ENCODE results near the gene RHEB. TPM values are rescaled to one million over a fixed set of nuclear protein-coding genes. Genes with fewer than 3 reads are reported as not detected.

The RHEB gene
- total and polyA plus RNA-seq, 2 donors (not counting 3 experiments of a cell fraction or from before 2014, with no cell fraction given), result 59.4 to 108 TPM

DNA sequence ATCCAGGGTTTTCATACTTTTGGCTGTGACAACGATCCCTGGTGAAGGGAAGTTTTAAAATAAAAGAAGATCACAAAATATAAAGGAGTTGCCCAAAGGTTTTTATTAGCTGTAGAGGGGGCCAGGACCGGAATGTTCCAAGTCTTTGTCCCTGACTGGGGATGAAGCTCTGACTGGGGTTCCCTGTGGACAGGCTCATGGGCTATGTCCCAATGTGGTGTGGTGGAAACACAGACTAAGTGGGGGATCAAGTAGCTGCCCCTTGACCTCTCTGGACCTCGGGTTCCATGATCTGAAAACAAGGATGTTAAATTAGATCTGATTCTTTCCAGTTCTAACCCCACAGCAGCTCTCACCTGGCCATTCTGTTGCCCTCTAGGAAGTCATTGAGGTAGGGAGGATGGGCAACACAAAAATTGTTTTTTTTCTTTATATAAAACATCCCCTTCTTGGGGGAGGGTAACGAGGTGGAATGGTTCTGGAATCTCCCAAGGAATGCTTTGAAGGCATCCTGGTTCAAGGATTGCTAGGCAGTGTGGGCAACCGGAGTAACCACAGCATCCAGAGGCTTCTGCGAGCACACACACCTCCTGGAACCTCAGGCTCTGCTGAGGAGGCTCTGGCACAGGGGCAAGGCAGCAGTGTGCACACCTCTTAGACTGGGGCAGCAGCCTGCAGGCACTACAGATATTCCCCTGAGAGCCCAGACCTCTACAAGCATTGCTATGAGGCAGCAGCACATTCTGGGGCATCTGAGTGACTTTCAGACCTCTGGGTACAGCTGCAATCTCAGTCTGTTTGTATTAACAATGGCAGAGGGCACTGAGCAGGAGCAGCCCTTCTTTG lies 58.4 kb downstream of the RHEB start:
- ChIA-PET CTCF (interaction anchor here (0.8 to 3.1 kb wide), 7 partner anchors 10 to 297 kb away, joined by 3 to 38 read pairs (median 4); partner anchors contain the start of gene RHEB), POLR2A (interaction anchor here (1.5 kb wide), 1 partner anchor 13 kb away, joined by 6 read pairs; no protein-coding TSS in a partner anchor)
- dilution Hi-C loops (cut with MboI; ENCODE audit: extremely low pct_ligation_motif_present, low sequenced_read_pairs), result no loop called here
- peaks cover 5 to 12% of the 10 kb centered on the region in 2 experiments for H3K36me3 ChIP-seq (ENCODE audit: control insufficient read depth in 2 of 2, extremely low read depth in 1 of 2, insufficient read depth in 2 of 2, low read length in 2 of 2)
- no peak overlapping the region for H3K9ac ChIP-seq (replicated peaks; ENCODE audit: extremely low read depth, insufficient read depth, low read length)
- H3K27ac ChIP-seq (ENCODE audit: insufficient read depth, low read depth, low read length), result no peak overlapping the region
- no TSS peak for BruUV-seq (replicated peaks)
- no peaks in the 10 kb centered on the region for H3K27me3 ChIP-seq (ENCODE audit: control insufficient read depth in 2 of 2, insufficient read depth in 2 of 2, low read length in 2 of 2)
- peaks cover 22% of the 10 kb centered on the region for H3K4me1 ChIP-seq (ENCODE audit: control insufficient read depth, extremely low read depth, insufficient read depth, low read length)
- H4K20me1 ChIP-seq (replicated peaks; ENCODE audit: control insufficient read depth, extremely low read depth, insufficient read depth, low read length), result no peaks in the 10 kb centered on the region
- H3K4me3 ChIP-seq (replicated peaks in 1 of 3; ENCODE audit: insufficient read depth in 1 of 3, low read depth in 1 of 3, low read length in 3 of 3), result no peak overlapping the region
- H3K4me2 ChIP-seq (ENCODE audit: insufficient read depth, low read length), result no peak overlapping the region
- no peak for FAIRE-seq
- no peaks in the 10 kb centered on the region for H3K9me3 ChIP-seq (replicated peaks; ENCODE audit: control insufficient read depth, insufficient read depth, low read length)
- no peak for DNase-seq (ENCODE audit: low read depth, low spot score)
- H2AFZ ChIP-seq (ENCODE audit: low read depth, low read length), result no peak overlapping the region
- intact Hi-C loops (cut with micrococcal nuclease), result loop anchor here (2.0 to 5.0 kb wide), 2 partner anchors 226 to 297 kb away; no protein-coding TSS in a partner anchor
- TF ChIP-seq JUN (IDR thresholded peaks at IDR 0.05; ENCODE audit: borderline replicate concordance, insufficient read depth, insufficient read length, low read depth) (no peak), POLR2AphosphoS5 (IDR thresholded peaks at IDR 0.05; ENCODE audit: insufficient read depth, low read depth, low read length) (no peak), MYC (IDR thresholded peaks at IDR 0.05; ENCODE audit: low read depth, low read length) (no peak), POLR2A (IDR thresholded peaks at IDR 0.05; ENCODE audit: low read depth, low read length) (no peak), GATA2 (IDR thresholded peaks at IDR 0.05; ENCODE audit: insufficient read depth, insufficient read length, low read depth, low read length) (no peak), FOS (IDR thresholded peaks at IDR 0.05; ENCODE audit: borderline replicate concordance, insufficient read depth, low read length) (no peak), EZH2 (IDR thresholded peaks at IDR 0.05; ENCODE audit: borderline replicate concordance, low read depth, low read length, severe bottlenecking) (no peak)
- TF ChIP-seq, protein P1, sequence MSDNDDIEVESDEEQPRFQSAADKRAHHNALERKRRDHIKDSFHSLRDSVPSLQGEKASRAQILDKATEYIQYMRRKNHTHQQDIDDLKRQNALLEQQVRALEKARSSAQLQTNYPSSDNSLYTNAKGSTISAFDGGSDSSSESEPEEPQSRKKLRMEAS (IDR thresholded peaks at IDR 0.05; ENCODE audit: insufficient read depth, insufficient read length), result no peak
- TF ChIP-seq, protein P2, sequence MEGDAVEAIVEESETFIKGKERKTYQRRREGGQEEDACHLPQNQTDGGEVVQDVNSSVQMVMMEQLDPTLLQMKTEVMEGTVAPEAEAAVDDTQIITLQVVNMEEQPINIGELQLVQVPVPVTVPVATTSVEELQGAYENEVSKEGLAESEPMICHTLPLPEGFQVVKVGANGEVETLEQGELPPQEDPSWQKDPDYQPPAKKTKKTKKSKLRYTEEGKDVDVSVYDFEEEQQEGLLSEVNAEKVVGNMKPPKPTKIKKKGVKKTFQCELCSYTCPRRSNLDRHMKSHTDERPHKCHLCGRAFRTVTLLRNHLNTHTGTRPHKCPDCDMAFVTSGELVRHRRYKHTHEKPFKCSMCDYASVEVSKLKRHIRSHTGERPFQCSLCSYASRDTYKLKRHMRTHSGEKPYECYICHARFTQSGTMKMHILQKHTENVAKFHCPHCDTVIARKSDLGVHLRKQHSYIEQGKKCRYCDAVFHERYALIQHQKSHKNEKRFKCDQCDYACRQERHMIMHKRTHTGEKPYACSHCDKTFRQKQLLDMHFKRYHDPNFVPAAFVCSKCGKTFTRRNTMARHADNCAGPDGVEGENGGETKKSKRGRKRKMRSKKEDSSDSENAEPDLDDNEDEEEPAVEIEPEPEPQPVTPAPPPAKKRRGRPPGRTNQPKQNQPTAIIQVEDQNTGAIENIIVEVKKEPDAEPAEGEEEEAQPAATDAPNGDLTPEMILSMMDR (IDR thresholded peaks at IDR 0.05; ENCODE audit: extremely low read depth in 1 of 2, insufficient read depth in 1 of 2, low read depth in 1 of 2, low read length in 2 of 2), result no peak
- H3K9me1 ChIP-seq (replicated peaks; ENCODE audit: control insufficient read depth, extremely low read depth, insufficient read depth, low read length), result no peaks in the 10 kb centered on the region
- no peaks in the 10 kb centered on the region for H3K79me2 ChIP-seq (ENCODE audit: control insufficient read depth, insufficient read depth, low read length)

Data from endothelial cell of umbilical vein (primary cell).